Activated T-helper 2 cell treated with anti-CD3 and anti-CD28 coated beads, Interferon-gamma antibody, Interleukin-2, Interleukin-4, amounts not matched to agents 10 μg/mL and 5 μg/mL and 100 μg/mL, durations not matched to agents 14 hours and 24 hours and 36 hours (primary cell): ENCODE data around the gene UBE2E2. TPM values are rescaled to one million over a fixed set of nuclear protein-coding genes. Genes with fewer than 3 reads are reported as not detected.

Source experiments
- DNase-seq: peaks from one replicate; pipeline ENCODE4 v3.0.0; 2021; ENCODE audit warnings: low spot score
- H3K27ac Mint-ChIP-seq: one replicate; pipeline ENCODE4 v1.8.0; 2021; ENCODE audit warnings: mixed read lengths
- H3K27me3 Mint-ChIP-seq: one replicate; pipeline ENCODE4 v1.8.0; 2021; ENCODE audit warnings: low read depth, mixed read lengths
- H3K36me3 Mint-ChIP-seq: one replicate; pipeline ENCODE4 v1.8.0; 2021; ENCODE audit warnings: low read depth, mixed read lengths
- H3K4me1 Mint-ChIP-seq: one replicate; pipeline ENCODE4 v1.8.0; 2021; ENCODE audit warnings: low read depth, mixed read lengths
- H3K4me3 Mint-ChIP-seq: one replicate; pipeline ENCODE4 v1.8.0; 2021; ENCODE audit warnings: low read depth, mild to moderate bottlenecking, moderate library complexity, mixed read lengths
- H3K9me3 Mint-ChIP-seq: one replicate; pipeline ENCODE4 v1.8.0; 2021; ENCODE audit warnings: mixed read lengths
- intact Hi-C: fragments of 100-400 bp; cut with micrococcal nuclease; formaldehyde crosslinking; loops from one replicate; pipeline ENCODE4 v1.15.1; 2023
- total RNA-seq: library from RNA; stranded (reverse); gene quantifications from 2 replicates; pipeline ENCODE4 v1.2.3, GENCODE V29; 2022

Gene UBE2E2
- total RNA-seq, 1 donor from 2014 or later = 7.5 TPM

DNA sequence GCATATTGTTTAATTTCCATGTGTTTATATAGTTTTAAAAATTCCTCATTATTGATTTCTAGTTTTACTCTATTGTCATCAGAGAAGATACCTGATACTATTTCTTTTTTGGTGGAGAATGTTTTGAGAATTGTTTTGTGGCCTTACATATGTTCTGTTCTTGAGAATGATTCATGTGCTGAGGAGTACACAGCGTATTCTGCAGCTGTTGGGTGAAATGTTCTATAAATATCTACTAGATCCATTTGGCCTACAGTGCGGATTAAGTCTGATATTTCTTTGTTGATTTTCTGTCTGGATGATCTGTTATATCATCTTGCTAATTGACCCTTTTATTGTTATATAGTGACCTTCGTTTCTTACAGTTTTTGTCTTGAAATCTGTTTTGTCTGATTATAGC, 109.7 kb downstream of the UBE2E2 start:
- H3K9me3 Mint-ChIP-seq = peaks cover 4% of the 10 kb centered on the region
- no peaks in the 10 kb centered on the region for H3K36me3 Mint-ChIP-seq
- H3K4me3 Mint-ChIP-seq = no peak overlapping the region
- H3K27ac Mint-ChIP-seq = no peak overlapping the region
- H3K27me3 Mint-ChIP-seq = no peaks in the 10 kb centered on the region
- no peak for DNase-seq
- intact Hi-C loops = no loop called here
- no peaks in the 10 kb centered on the region for H3K4me1 Mint-ChIP-seq

- intact Hi-C loops = no loop called here
- no peaks in the 10 kb centered on the region for H3K4me1 Mint-ChIP-seq
- no peaks in the 10 kb centered on the region for H3K27me3 Mint-ChIP-seq
- H3K36me3 Mint-ChIP-seq = no peaks in the 10 kb centered on the region
- DNase-seq = no peak
- H3K4me3 Mint-ChIP-seq = no peak overlapping the region
- no peak overlapping the region for H3K27ac Mint-ChIP-seq
- H3K9me3 Mint-ChIP-seq = peaks cover 4% of the 10 kb centered on the region
These were observed 112.0 kb downstream of the UBE2E2 start for GRCh38 chr3:23314981-23315762.

GRCh38 chr3:23316924-23317323, 113.8 kb downstream of the UBE2E2 start:
- no peaks in the 10 kb centered on the region for H3K4me1 Mint-ChIP-seq
- H3K36me3 Mint-ChIP-seq = no peaks in the 10 kb centered on the region
- no peaks in the 10 kb centered on the region for H3K27me3 Mint-ChIP-seq
- peaks cover 4% of the 10 kb centered on the region for H3K9me3 Mint-ChIP-seq
- no peak for DNase-seq
- H3K4me3 Mint-ChIP-seq = no peak overlapping the region
- H3K27ac Mint-ChIP-seq = no peak overlapping the region
- intact Hi-C loops = no loop called here

DNA sequence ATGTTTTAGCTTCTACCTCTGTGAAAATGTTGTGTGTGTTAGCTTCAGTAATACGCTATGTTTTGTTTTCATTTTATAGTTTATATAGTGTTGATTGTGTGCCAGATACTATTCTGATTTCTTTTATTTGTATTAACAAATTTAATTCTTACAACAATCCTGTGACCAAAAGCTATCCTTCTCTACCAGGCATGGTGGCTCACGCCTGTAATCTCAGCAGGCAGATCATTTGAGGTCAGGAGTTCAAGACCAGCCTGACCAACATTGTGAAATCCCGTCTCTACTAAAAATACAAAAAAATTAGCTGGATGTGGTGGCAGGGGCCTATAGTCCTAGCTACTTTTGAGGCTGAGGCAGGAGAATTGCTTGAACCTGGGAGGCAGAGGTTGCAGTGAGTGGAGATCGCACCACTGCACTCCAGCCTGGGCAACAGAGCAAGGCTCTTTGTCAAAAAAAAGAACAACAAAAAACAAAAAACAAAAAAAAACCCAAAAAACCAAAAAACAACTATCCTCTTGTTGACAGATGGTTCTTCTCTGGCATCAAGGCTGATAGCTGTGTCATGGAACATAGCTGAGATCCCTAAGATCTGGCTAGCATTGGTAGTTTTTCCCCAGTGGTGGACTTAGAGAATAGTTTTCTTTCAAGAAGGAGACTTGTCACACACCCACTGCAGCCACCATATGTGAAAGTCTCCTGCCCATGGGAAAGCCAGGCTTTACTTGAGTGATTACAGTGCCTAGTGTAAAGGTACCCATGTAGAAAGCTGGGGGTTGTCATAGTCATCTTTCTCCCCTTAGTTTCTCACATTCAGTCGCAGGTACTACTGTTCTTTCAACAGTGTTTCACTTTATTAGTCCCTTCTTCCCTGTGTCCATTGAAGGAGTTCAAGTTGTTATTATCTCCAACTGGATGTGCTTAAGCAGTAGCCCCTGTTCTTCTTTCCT, 116.5 kb downstream of the UBE2E2 start:
- H3K9me3 Mint-ChIP-seq = peaks cover 4% of the 10 kb centered on the region
- peaks cover 2% of the 10 kb centered on the region for H3K27me3 Mint-ChIP-seq
- H3K4me1 Mint-ChIP-seq = no peaks in the 10 kb centered on the region
- intact Hi-C loops = no loop called here
- no peak overlapping the region for H3K27ac Mint-ChIP-seq
- no peaks in the 10 kb centered on the region for H3K36me3 Mint-ChIP-seq
- no peak for DNase-seq
- no peak overlapping the region for H3K4me3 Mint-ChIP-seq

DNA sequence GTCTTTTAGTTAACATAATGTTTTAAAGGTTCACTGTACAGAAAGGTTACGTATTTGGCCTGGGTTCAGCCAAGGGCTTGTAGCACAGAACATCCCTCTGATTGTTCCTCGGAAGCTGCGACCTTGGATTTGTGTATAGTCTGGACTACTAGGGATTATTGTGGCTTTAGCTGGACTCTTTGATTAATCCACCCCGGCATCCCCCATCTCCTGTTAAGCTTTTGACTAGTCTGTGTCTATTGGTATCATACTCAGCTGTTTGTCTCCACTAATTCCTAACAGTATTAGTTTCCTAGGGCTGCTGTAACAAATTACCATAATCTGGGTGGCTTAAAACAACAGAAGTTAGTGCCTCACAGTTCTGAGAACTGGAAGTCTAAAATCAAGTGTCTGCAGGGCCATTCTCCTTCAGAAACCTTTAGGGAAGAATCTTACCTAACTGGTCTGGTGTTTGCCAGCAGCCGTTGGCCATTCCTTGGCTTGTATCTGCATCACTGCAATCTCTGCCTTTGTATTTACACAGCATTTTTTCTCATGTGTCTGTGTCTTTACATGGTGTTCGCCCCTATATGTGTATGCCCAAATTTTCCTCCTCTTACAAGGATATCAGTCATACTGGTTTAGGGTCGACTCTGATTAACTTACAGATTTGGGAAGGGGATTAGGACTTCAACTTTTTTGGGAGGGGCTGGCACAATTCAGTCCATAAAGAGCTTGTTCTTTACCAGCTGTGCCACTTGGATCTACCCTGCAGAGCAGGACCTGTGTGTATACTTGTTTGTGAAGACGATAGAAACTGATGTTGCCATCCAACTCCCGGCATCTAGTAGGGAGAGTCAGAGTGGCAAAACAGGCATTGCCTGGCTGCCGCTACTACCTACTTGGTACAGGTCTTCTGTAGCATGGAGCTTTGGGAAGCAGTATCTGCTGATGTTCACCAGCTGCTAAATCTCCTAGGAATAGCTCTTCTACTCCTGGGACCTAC, 117.8 kb downstream of the UBE2E2 start:
- intact Hi-C loops = no loop called here
- H3K9me3 Mint-ChIP-seq = no peaks in the 10 kb centered on the region
- H3K27me3 Mint-ChIP-seq = peaks cover 2% of the 10 kb centered on the region
- DNase-seq = no peak
- peaks cover 5% of the 10 kb centered on the region for H3K4me1 Mint-ChIP-seq
- no peak overlapping the region for H3K27ac Mint-ChIP-seq
- H3K4me3 Mint-ChIP-seq = no peak overlapping the region
- no peaks in the 10 kb centered on the region for H3K36me3 Mint-ChIP-seq

DNA sequence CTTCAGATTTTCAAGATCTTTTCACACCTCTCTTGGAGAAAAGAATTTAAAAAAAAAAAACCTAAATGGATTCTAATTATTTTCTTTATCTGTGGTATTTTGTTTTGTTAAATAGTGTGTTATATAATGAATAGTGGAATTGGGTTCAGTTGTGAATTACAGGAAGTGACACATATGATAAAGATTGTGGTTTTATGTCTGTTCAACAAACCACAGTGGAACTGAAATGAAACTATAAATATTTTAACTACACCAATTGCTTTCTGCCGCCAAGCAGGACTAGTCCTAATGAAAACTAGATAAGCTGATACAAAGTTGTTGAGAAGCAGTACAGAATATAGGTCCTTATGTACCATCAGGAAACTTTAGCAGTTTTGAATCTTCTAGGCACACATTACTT, 121.6 kb downstream of the UBE2E2 start:
- no peaks in the 10 kb centered on the region for H3K36me3 Mint-ChIP-seq
- H3K4me1 Mint-ChIP-seq = peaks cover 5% of the 10 kb centered on the region
- no peak for DNase-seq
- intact Hi-C loops = no loop called here
- no peaks in the 10 kb centered on the region for H3K9me3 Mint-ChIP-seq
- H3K4me3 Mint-ChIP-seq = no peak overlapping the region
- H3K27ac Mint-ChIP-seq = no peak overlapping the region
- H3K27me3 Mint-ChIP-seq = peaks cover 2% of the 10 kb centered on the region

GRCh38 chr3:23325466-23326065, 122.4 kb downstream of the UBE2E2 start:
- intact Hi-C loops = no loop called here
- Mint-ChIP-seq H3K36me3 (no peaks in the 10 kb centered on the region), H3K9me3 (no peaks in the 10 kb centered on the region), H3K4me1 (peaks cover 5% of the 10 kb centered on the region), H3K27ac (no peak overlapping the region), H3K4me3 (no peak overlapping the region), H3K27me3 (peaks cover 2% of the 10 kb centered on the region)
- DNase-seq = no peak

- H3K4me1 Mint-ChIP-seq = peaks cover 5% of the 10 kb centered on the region
- intact Hi-C loops = no loop called here
- H3K27me3 Mint-ChIP-seq = no peaks in the 10 kb centered on the region
- H3K4me3 Mint-ChIP-seq = no peak overlapping the region
- no peaks in the 10 kb centered on the region for H3K9me3 Mint-ChIP-seq
- no peaks in the 10 kb centered on the region for H3K36me3 Mint-ChIP-seq
- H3K27ac Mint-ChIP-seq = no peak overlapping the region
- DNase-seq = no peak
These were observed 126.5 kb downstream of the UBE2E2 start for GRCh38 chr3:23329471-23330105.

- DNase-seq = no peak
- H3K4me1 Mint-ChIP-seq = peaks cover 2% of the 10 kb centered on the region
- no peak overlapping the region for H3K4me3 Mint-ChIP-seq
- no peaks in the 10 kb centered on the region for H3K9me3 Mint-ChIP-seq
- no peaks in the 10 kb centered on the region for H3K27me3 Mint-ChIP-seq
- intact Hi-C loops = no loop called here
- H3K27ac Mint-ChIP-seq = no peak overlapping the region
- no peaks in the 10 kb centered on the region for H3K36me3 Mint-ChIP-seq
These were observed 127.4 kb downstream of the UBE2E2 start for GRCh38 chr3:23330568-23330967.

DNA sequence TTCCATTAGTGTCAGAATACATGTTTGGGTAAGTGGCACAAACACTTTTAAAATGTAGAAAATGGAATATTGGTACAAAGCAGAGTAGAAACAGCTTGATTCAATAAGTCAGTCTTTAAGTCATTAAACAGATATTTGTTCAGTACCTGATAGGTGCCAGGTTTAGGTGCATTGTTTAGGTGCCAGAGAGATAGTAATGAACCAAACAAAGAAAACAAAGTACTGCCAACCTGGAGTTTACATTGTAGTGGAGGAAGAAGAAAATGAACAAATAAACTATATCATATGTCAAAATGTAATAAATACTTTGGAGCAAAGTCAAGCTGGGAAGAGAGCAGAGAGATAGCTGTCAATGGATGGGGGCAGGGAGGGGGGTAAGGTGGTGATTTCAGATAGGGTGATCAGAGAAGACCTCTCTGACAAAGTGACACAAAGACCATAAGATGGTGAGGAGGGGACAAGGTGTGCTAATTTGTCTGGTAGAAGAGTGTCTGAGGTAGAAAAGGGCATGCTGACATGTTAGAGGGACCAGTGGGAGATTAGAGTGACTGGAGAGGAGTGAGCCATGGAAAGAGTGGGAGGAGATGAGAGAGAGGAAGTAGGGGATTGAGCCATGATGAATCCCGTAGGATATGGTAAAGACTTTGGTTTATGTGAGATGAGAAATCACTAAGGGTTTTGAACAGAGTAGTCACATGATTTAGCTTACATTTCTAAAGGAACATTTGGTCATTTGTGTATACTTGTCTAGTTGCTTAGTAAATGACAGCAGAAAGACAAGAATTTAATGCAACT, 128.2 kb downstream of the UBE2E2 start:
- no peak overlapping the region for H3K4me3 Mint-ChIP-seq

GRCh38 chr3:23333633-23334032, 130.5 kb downstream of the UBE2E2 start:
- H3K4me3 Mint-ChIP-seq = no peak overlapping the region

More for the DNA sequence above, 128.2 kb downstream of the UBE2E2 start:
- no peaks in the 10 kb centered on the region for H3K9me3 Mint-ChIP-seq
- no peak overlapping the region for H3K27ac Mint-ChIP-seq
- H3K27me3 Mint-ChIP-seq = no peaks in the 10 kb centered on the region
- intact Hi-C loops = no loop called here
- no peaks in the 10 kb centered on the region for H3K4me1 Mint-ChIP-seq
- no peaks in the 10 kb centered on the region for H3K36me3 Mint-ChIP-seq
- DNase-seq = no peak

More at GRCh38 chr3:23333633-23334032, 130.5 kb downstream of the UBE2E2 start:
- H3K36me3 Mint-ChIP-seq = no peaks in the 10 kb centered on the region
- no peaks in the 10 kb centered on the region for H3K27me3 Mint-ChIP-seq
- intact Hi-C loops = no loop called here
- no peak for DNase-seq
- no peak overlapping the region for H3K27ac Mint-ChIP-seq
- no peaks in the 10 kb centered on the region for H3K9me3 Mint-ChIP-seq
- H3K4me1 Mint-ChIP-seq = no peaks in the 10 kb centered on the region
